PFSK-1 (cell line): ENCODE data around the gene SATB1.

ENCODE experiments used
- FOXP2 ChIP-seq: optimal IDR thresholded peaks from 2 replicates; pipeline ENCODE3; 2011; ENCODE audit warnings: borderline replicate concordance, control low read depth, inconsistent platforms; ENCODE audit not compliant: insufficient read depth; ENCODE audit errors: extremely low read length, extremely low read depth
- POLR2AphosphoS5 ChIP-seq: IDR thresholded peaks from 2 replicates; pipeline ENCODE4 v1.6.1; 2012; ENCODE audit warnings: low read depth, mild to moderate bottlenecking, control low read depth, low read length, moderate library complexity
- SIN3A ChIP-seq: IDR thresholded peaks from 2 replicates; pipeline ENCODE4 v1.6.1; 2012; ENCODE audit warnings: mild to moderate bottlenecking, low read length, moderate library complexity, borderline replicate concordance; ENCODE audit not compliant: insufficient read depth
- TAF1 ChIP-seq: IDR thresholded peaks from 2 replicates; pipeline ENCODE4 v1.6.1; 2012; ENCODE audit warnings: low read length, control low read depth, borderline replicate concordance; ENCODE audit not compliant: insufficient read depth
- TF ChIP-seq, protein P1 (sequence below), 2 experiments: IDR thresholded peaks; 2 replicates each; pipeline versions ENCODE4 v1.6.1 to v1.8.0; 2011 to 2012; ENCODE audit warnings: low read depth in 2 of 2, low read length in 2 of 2, control low read depth in 1 of 2, inconsistent platforms in 1 of 2, mild to moderate bottlenecking in 1 of 2, moderate library complexity in 1 of 2; ENCODE audit not compliant: insufficient read depth in 1 of 2

Gene SATB1

DNA sequence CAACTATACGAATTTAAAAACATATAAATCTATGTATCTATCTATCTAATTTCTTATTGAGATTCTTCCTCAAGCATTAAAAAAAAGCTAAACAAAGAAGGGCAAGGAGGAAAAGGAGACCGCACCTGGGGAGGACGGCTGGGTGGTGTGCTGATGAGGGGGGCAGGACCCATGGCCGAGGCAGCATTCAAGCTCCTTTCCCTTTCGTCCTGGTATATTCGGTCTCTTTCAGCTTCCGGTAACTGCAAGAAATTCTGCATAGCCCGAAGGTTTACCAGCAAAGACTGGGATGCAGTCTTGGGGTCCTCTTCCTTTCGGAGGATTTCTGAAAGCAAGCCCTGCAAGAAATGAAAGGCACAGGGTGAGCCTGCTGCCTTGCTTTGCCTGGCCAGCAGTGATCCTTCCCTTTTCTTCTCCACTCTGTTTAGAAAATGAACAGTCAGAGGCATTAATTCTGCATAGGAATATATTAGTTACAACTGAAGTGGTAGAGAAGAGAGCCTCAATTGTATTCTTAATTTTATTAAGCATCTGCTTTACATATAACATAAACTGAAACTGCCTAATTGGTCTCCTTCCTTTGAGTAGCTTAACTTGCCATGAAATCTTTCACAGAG lies 38.8 kb downstream of the SATB1 start:
- no peak for TF ChIP-seq POLR2AphosphoS5
- TF ChIP-seq, protein P1, sequence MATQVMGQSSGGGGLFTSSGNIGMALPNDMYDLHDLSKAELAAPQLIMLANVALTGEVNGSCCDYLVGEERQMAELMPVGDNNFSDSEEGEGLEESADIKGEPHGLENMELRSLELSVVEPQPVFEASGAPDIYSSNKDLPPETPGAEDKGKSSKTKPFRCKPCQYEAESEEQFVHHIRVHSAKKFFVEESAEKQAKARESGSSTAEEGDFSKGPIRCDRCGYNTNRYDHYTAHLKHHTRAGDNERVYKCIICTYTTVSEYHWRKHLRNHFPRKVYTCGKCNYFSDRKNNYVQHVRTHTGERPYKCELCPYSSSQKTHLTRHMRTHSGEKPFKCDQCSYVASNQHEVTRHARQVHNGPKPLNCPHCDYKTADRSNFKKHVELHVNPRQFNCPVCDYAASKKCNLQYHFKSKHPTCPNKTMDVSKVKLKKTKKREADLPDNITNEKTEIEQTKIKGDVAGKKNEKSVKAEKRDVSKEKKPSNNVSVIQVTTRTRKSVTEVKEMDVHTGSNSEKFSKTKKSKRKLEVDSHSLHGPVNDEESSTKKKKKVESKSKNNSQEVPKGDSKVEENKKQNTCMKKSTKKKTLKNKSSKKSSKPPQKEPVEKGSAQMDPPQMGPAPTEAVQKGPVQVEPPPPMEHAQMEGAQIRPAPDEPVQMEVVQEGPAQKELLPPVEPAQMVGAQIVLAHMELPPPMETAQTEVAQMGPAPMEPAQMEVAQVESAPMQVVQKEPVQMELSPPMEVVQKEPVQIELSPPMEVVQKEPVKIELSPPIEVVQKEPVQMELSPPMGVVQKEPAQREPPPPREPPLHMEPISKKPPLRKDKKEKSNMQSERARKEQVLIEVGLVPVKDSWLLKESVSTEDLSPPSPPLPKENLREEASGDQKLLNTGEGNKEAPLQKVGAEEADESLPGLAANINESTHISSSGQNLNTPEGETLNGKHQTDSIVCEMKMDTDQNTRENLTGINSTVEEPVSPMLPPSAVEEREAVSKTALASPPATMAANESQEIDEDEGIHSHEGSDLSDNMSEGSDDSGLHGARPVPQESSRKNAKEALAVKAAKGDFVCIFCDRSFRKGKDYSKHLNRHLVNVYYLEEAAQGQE (IDR thresholded peaks at IDR 0.05; ENCODE audit: insufficient read depth in 1 of 2, low read depth in 2 of 2, low read length in 2 of 2) = no peak
- no peak for TF ChIP-seq SIN3A
- TF ChIP-seq FOXP2 = no peak
- TF ChIP-seq TAF1 = no peak

DNA sequence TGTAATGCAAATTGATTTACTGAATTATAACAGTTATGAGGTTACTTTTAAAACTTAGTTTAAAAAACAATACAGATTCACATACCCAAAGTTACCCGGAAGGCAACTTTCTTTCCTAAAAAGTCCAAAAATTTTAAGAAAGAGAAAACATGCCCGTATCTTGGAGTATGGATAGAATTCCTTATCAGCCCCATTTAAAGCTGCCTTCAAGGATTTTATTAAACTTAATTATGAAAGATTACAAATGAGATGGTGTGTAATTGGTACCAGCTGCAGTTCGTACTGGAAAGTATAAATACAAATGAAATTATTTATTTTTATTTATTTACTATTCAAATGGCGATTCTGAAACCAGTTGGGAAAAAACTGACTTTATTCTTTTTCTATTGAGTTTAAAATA lies 39.4 kb downstream of the SATB1 start:
- TF ChIP-seq FOXP2 (no peak), TAF1 (no peak), POLR2AphosphoS5 (no peak), SIN3A (no peak)
- TF ChIP-seq, protein P1 (IDR thresholded peaks at IDR 0.05; ENCODE audit: insufficient read depth in 1 of 2, low read depth in 2 of 2, low read length in 2 of 2) = no peak

DNA sequence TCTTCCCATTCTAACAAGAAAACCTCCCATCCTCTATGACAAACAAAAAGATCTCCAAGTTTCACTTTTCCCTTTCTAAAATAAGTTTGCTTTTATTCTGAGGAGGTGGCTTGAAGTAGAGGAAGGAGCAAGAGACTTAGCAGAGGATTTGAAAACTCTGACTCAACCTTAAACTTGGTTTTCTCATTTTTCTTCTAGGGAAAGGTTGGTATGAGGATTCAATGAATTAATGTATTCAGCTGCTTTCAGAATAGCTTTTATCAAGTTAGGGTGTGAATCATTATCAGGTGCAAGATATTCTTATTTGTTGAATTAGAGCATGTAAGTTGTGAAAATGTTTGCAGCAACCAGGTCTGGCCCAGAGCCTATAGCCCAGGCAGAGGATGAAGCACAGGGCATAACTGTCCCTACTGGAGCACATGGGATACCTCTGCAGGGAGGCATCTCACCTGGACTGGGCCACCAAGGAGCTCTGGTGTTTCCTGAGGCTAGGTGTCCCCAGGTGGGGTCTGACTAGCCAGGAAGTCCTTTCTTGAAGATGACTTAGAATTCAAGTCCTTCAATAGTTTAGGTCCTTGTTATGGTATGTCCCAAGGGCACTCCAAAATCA lies 42.3 kb downstream of the SATB1 start:
- no peak for TF ChIP-seq SIN3A
- TF ChIP-seq, protein P1 (IDR thresholded peaks at IDR 0.05; ENCODE audit: insufficient read depth in 1 of 2, low read depth in 2 of 2, low read length in 2 of 2) = no peak

DNA sequence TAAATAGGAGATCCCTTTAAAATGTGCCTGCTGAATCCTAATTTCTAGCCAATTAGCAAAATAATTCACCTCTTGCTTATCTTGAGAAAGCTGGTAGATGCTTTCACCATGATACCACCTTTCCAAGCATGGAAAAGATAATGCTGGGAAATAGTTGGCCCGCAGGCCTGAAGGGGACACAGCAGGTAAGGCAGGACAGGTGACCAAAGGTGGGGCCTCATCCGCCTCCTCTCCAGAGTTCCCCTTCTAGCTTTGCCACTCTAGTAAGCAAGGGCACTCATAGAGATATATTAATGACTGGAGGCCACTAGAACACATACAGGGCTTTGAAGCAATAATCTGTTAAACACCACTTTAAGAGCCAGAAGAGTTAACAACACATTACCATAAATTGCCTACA lies 45.5 kb downstream of the SATB1 start:
- TF ChIP-seq, protein P1 (IDR thresholded peaks at IDR 0.05; ENCODE audit: insufficient read depth in 1 of 2, low read depth in 2 of 2, low read length in 2 of 2) = no peak
- TF ChIP-seq TAF1 = no peak
- TF ChIP-seq FOXP2 = no peak
- TF ChIP-seq POLR2AphosphoS5 = no peak
- no peak for TF ChIP-seq SIN3A

DNA sequence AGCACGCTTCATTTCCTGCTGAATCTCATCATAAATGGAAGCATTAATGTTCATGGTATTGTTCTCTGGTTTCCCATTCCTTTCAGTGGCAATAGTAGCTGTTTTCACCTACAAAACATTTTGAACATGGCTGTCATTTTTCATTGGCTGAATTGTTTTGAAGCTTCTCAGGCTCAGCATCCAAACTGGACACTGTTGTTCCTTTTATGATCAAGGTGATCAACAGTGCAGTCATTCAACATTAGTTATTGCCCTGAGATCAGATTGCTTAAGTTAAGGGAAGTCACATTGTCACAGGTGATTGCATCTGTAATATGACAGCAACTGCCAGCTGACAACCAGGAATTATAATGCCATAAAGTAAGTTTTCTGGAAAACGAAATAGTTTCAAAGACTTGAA lies 46.9 kb downstream of the SATB1 start:
- TF ChIP-seq, protein P1 (IDR thresholded peaks at IDR 0.05; ENCODE audit: insufficient read depth in 1 of 2, low read depth in 2 of 2, low read length in 2 of 2) = no peak
- no peak for TF ChIP-seq FOXP2
- no peak for TF ChIP-seq TAF1
- no peak for TF ChIP-seq SIN3A
- TF ChIP-seq POLR2AphosphoS5 = no peak
